Stomach smooth muscle (tissue), 2 donors: ENCODE measurements around the gene ATG13.
A peak's percentile ranks its signal among the peaks of the same experiment; 100 is the strongest.

Source experiments
- H3K27ac ChIP-seq: one replicate; pipeline ENCODE4 v1.7.0; 2013; ENCODE audit warnings: mild to moderate bottlenecking, low read length, inconsistent platforms
- H3K27me3 ChIP-seq, 2 donors: one replicate each; pipeline ENCODE4 v1.7.0; 2013; ENCODE audit warnings: low read length in 2 of 2; ENCODE audit not compliant: insufficient read depth in 2 of 2, control insufficient read depth in 1 of 2
- H3K36me3 ChIP-seq, 2 donors: one replicate each; pipeline ENCODE4 v1.7.0; 2013; ENCODE audit warnings: low read length in 2 of 2; ENCODE audit not compliant: control insufficient read depth in 2 of 2, insufficient read depth in 2 of 2
- H3K4me1 ChIP-seq: one replicate; pipeline ENCODE4 v1.7.0; 2013; ENCODE audit warnings: low read length; ENCODE audit not compliant: control insufficient read depth, insufficient read depth
- H3K4me3 ChIP-seq, 2 donors: one replicate each; pipeline ENCODE4 v1.7.0; 2013; ENCODE audit warnings: low read length in 2 of 2
- H3K9ac ChIP-seq, 2 donors: one replicate each; pipeline ENCODE4 v1.7.0; 2013; ENCODE audit warnings: low read length in 2 of 2, mild to moderate bottlenecking in 1 of 2
- H3K9me3 ChIP-seq, 2 donors: one replicate each; pipeline ENCODE4 v1.7.0; 2013; ENCODE audit warnings: low read length in 2 of 2; ENCODE audit not compliant: control insufficient read depth in 2 of 2
- donor health status: healthy.
- donor health status: Pancreatic carcinoma.

ATG13 gene

DNA sequence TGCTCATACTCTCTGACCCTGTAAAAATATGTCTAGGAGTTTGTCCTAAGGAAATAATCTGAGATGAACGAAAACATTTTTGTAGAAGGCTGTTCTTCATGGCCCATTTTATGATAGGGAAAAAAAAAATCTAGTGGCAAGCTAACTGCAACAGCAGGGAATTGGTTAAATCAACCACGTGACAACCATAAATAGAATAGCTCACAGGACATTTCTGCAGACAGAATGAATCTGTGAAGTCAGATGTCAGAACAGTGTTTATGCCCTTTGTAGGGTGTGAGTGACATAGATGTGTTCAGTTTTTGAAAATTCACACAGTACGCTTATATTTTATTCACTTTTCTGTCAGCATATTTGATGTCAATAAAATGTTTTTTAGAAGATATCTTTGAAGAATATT, 67.0 kb downstream of the ATG13 start:
- Histone ChIP-seq H3K27me3 (no peaks in the 10 kb centered on the region), H3K9ac (no peak overlapping the region), H3K4me3 (no peak overlapping the region), H3K9me3 (no peaks in the 10 kb centered on the region), H3K27ac (no peak overlapping the region), H3K36me3 (peaks cover 33 to 42% of the 10 kb centered on the region in 2 donors), H3K4me1 (peaks cover 11% of the 10 kb centered on the region)

DNA sequence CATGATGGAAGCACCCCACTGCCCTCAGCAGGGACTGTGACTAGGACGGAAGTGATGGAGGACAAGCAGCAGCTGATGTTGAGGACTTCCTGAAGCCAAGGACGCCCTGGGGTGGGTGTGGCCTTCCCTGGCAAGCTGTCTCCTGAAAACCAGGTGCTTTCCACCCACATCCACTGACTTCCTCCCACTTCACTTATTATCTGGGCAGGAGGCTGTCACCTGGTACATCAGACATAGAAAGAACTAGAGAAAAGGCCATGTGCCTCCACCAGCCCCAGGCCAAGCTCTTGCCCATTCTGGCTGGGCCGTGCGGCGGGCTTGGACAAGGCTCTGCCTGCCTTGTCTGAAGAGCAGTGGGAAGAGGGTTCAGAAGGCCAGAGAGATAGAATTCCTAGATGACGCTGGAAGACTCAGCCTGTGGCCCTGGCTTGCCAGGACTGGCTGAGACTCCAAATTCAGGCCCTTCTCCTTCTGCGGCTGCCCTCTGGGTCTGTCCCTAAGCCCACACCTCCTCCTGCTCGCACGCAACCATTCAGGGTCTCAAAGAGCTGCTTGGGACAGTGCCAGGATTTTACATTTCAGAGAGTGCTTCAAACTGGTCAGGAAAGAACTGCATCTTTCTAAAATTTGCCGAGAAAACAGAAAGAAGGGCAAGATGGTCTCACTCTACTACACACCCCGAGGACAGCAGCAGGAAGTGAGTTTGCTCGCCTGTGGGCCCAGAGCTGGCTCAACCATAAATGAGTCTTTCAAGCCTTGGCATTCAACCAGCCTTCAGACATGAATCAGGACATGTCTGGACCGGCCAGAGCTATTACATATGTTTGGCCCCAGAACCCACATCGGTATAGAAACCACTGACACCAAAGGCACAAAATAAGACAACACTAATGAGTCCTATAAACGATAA, 69.8 kb downstream of the ATG13 start:
- H3K4me1 ChIP-seq: peaks cover 11% of the 10 kb centered on the region
- peak overlapping the region in 1 of 2 donors; percentile 21 for H3K9ac ChIP-seq
- peak overlapping the region; percentile 46 for H3K27ac ChIP-seq
- no peaks in the 10 kb centered on the region for H3K9me3 ChIP-seq
- no peaks in the 10 kb centered on the region for H3K27me3 ChIP-seq
- peaks cover 18 to 34% of the 10 kb centered on the region in 2 donors for H3K36me3 ChIP-seq
- no peak overlapping the region for H3K4me3 ChIP-seq

DNA sequence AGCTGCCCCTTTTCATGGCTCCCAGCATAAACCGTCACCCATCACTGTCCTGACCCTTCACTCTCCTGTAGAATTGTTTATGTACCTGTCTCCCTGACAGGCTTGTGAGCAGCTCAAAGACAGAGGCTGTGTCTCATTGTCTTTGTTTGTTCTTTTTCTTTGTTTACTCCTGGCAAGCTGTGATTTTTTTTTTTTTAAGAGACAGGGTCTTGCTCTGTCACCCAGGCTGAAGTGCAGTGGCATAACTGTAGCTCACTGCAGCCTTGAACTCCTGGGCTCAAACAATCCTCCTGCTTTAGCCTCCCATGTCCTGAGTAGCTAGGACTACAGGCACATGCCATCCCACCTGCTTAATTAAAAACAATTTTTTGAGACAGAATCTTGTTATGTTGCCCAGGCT, 73.3 kb downstream of the ATG13 start:
- H3K36me3 ChIP-seq: peaks cover 42 to 58% of the 10 kb centered on the region in 2 donors
- H3K4me1 ChIP-seq: peaks cover 11% of the 10 kb centered on the region

DNA sequence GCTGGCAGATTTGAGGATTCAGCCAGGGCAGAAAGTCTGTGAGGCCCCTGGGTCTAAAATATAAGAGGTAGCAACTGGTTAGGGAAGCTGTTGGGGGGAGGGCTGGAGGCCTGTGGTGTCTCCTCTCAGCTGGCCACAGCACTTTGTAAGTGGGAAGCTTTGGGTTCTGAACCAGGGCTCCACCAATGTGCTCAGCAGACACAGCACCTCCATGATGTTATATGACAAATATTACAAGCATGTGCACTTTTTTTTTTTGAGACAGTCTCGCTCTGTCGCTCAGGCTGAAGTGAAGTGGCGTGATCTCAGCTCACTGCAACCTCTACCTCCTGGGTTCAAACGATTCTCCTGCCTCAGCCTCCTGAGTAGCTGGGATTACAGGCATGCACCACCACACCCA, 75.1 kb downstream of the ATG13 start:
- H3K36me3 ChIP-seq: peaks cover 35 to 54% of the 10 kb centered on the region in 2 donors
- H3K4me1 ChIP-seq: peaks cover 23% of the 10 kb centered on the region
- H3K27ac ChIP-seq: no peak overlapping the region

More for the DNA sequence above, 73.3 kb downstream of the ATG13 start:
- Histone ChIP-seq H3K27me3 (no peaks in the 10 kb centered on the region), H3K4me3 (no peak overlapping the region), H3K9me3 (no peaks in the 10 kb centered on the region), H3K27ac (no peak overlapping the region), H3K9ac (no peak overlapping the region)

DNA sequence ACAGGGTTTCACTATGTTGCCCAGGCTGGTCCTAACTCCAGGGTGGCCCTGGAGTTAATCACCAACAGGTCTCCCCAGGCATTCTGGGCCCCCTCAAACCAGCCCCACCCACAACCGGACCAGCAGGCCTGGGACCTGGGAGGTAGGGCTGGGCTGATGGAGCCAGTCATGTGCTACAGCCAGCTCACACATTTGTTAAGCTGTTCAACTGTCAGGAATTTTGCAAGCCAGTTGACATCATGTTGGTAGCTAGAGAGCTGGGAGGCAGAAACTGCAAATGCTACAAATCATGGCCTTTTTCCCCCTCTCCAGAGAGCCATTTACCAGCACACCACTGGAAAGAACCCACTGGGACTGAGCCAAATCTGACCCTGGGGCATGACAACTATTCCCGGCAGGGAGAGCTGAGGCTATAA, 76.3 kb downstream of the ATG13 start:
- Histone ChIP-seq H3K27ac (no peak overlapping the region), H3K4me1 (peaks cover 29% of the 10 kb centered on the region), H3K36me3 (peaks cover 28 to 48% of the 10 kb centered on the region in 2 donors), H3K9me3 (no peaks in the 10 kb centered on the region), H3K27me3 (no peaks in the 10 kb centered on the region), H3K9ac (peak overlapping the region in 1 of 2 donors; percentile 21), H3K4me3 (no peak overlapping the region)

More for the DNA sequence above, 75.1 kb downstream of the ATG13 start:
- H3K4me3 ChIP-seq: no peak overlapping the region
- no peak overlapping the region for H3K9ac ChIP-seq
- no peaks in the 10 kb centered on the region for H3K9me3 ChIP-seq
- H3K27me3 ChIP-seq: no peaks in the 10 kb centered on the region

DNA sequence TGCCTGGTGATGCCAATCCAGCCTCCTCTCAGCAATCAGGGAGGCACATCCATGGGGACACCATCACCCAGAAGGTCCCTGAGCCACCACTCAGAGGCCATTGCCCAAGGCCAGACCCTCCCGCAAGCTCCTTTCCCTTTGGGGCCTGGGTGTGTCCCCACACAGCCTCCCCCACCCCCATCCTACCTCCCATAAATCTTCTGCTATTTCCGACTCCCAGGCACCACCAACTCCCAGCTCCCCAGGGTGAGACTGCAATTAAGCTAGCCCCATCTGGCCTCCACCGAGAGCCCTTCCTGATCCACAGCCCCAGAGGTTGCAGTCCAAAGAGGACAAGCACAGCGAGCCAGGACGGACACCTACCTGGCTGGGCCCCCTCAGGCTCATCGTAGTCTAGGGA, 76.7 kb downstream of the ATG13 start:
- Histone ChIP-seq H3K27ac (no peak overlapping the region), H3K4me3 (no peak overlapping the region), H3K36me3 (peaks cover 28 to 48% of the 10 kb centered on the region in 2 donors), H3K9me3 (no peaks in the 10 kb centered on the region), H3K4me1 (peaks cover 32% of the 10 kb centered on the region), H3K9ac (peak overlapping the region in 1 of 2 donors; percentile 21), H3K27me3 (no peaks in the 10 kb centered on the region)

DNA sequence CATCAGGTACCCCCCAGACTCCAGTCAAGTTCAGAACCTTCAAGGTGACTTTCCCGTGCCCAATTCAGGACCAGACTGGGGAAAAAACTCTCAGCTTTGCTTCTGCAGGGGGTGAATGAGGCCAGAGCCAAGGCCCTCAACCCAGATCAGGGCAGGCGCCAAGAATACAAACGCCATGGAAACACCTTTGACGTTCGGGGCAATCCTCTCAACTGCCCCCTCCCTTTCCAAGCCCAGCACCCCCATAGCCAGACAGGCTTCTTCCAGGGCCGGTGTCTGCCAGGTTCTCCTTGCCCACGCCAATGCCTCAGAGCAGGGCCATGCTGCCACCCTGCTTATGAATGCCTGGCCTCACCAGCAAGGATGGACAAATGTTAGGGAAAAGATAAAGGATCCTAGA, 77.3 kb downstream of the ATG13 start:
- H3K36me3 ChIP-seq: peaks cover 28 to 48% of the 10 kb centered on the region in 2 donors
- H3K27me3 ChIP-seq: no peaks in the 10 kb centered on the region
- no peaks in the 10 kb centered on the region for H3K9me3 ChIP-seq
- H3K9ac ChIP-seq: no peak overlapping the region
- peaks cover 33% of the 10 kb centered on the region for H3K4me1 ChIP-seq
- H3K27ac ChIP-seq: no peak overlapping the region
- H3K4me3 ChIP-seq: no peak overlapping the region

DNA sequence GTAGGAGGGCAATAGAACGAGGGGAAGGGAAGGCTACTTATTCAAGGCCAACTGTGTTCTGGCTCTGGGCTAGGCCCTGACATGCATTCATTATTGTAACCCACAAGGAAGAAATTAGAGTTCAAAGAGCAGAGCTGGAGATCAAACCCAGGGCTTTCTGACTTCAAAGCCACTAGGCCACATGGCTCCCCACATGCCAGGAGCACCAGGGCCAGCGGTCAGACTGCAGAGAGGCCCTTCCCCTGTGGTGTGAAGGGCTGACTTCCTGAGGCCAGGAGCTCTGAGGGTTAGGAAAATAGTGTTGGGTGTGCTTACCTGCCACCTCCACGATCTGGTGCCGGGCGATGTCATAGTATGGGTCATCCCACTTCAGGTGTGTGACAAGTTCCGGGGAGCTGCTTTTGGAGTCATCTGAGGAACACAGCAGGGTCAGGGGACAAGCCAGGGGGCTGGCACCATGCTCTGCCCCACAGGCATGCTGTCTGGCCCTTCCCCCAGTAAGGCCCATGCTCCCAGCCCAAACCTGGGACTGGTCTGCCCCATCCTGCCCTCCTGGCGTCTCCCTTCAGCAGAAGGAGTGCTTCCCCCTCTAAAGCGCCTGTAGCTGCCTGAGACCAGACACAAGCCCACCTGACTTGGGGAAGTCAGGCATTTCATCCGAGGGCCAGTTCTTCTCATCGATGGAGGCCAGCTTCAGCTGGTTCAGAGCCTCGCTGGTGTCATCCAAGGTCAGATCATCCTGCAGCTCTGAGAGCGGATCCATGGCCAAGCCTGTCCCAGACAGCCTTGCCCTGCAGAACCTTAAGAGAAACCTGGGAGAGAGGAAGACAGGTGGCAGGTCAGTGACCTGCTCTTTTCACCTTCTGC, 78.2 kb downstream of the ATG13 start:
- Histone ChIP-seq H3K27ac (no peak overlapping the region), H3K4me3 (no peak overlapping the region), H3K4me1 (peaks cover 35% of the 10 kb centered on the region), H3K9ac (no peak overlapping the region), H3K9me3 (no peaks in the 10 kb centered on the region), H3K36me3 (peaks cover 28 to 43% of the 10 kb centered on the region in 2 donors), H3K27me3 (no peaks in the 10 kb centered on the region)

DNA sequence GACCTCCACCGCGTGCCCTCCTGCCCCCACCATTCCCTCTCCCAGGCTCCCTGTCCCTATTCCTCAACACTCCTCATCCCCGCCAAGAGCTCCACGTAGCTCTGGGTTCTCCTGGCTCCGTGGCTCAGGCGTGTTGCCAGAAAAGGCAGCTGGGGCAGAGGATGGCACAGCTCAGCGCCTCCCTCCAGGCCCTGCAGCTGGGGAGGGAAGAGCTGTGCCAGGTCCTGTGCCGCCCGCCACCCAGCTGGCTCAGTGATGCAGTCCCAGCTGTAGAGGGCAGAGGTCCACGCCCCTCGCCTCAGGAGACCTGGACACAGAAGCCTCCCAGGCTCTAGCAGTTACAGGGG, 78.8 kb downstream of the ATG13 start:
- H3K27ac ChIP-seq: no peak overlapping the region
- peak overlapping the region in 1 of 2 donors; percentile 21 for H3K9ac ChIP-seq
- no peak overlapping the region for H3K4me3 ChIP-seq
- H3K27me3 ChIP-seq: no peaks in the 10 kb centered on the region
- H3K36me3 ChIP-seq: peaks cover 28 to 37% of the 10 kb centered on the region in 2 donors
- peaks cover 37% of the 10 kb centered on the region for H3K4me1 ChIP-seq
- no peaks in the 10 kb centered on the region for H3K9me3 ChIP-seq

DNA sequence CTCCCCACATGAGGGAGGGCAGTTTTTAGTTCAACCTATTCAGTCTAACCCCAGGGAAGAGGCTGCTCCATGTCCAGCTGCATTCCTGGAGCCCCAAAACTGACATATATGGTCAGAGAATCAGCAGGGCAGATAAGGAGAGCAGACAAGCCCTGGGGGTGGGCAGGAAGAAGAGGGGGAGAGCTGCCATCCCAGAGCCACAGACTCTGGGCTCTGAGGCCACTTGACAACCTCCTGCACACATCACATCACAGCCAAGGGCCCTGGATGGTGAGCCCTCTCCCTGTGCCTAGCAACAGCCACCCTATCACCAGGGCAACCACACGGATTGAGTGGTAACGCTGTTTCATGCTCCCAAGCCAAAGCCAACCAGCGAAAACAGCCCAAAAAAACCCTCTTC, 80.0 kb downstream of the ATG13 start:
- Histone ChIP-seq H3K4me1 (peaks cover 45% of the 10 kb centered on the region), H3K9ac (peak overlapping the region; percentile 2 to 55), H3K27me3 (no peaks in the 10 kb centered on the region), H3K9me3 (no peaks in the 10 kb centered on the region), H3K27ac (no peak overlapping the region), H3K4me3 (peak overlapping the region in 1 of 2 donors; percentile 49), H3K36me3 (peaks cover 24 to 31% of the 10 kb centered on the region in 2 donors)
